Activated CD4-positive, alpha-beta T cell treated with anti-CD3 and anti-CD28 coated beads, Interleukin-2, amount 50 U/mL, for 48 hours (primary cell): Measurements from ENCODE around the gene TBL1XR1.

Source experiments
- DNase-seq, 2 experiments: peaks; one replicate each; pipeline ENCODE4 v3.0.0-alpha.2; 2020

TBL1XR1 gene

GRCh38 chr3:177197041-177197726 lies at the start of gene TBL1XR1:
Gene TBL1XR1 (minus strand): TSS chr3:177197482. CDS start chr3:177064977, 132,505 bp downstream.
- DNase-seq: peak; percentile 71 to 80

- DNase-seq: no peak
Measured at GRCh38 chr3:177245250-177245649, 48.0 kb upstream of the TBL1XR1 start.

- no peak for DNase-seq
Measured at GRCh38 chr3:177244606-177245005, 47.3 kb upstream of the TBL1XR1 start.

- no peak for DNase-seq
Measured at GRCh38 chr3:177238686-177239216, 41.5 kb upstream of the TBL1XR1 start.

GRCh38 chr3:177237206-177237605 lies 39.9 kb upstream of the TBL1XR1 start:
- no peak for DNase-seq

GRCh38 chr3:177236704-177237103 lies 39.4 kb upstream of the TBL1XR1 start:
- DNase-seq: no peak

- no peak for DNase-seq
Measured at GRCh38 chr3:177234121-177234520, 36.8 kb upstream of the TBL1XR1 start.

- DNase-seq: no peak
Measured at GRCh38 chr3:177231242-177231641, 34.0 kb upstream of the TBL1XR1 start.

GRCh38 chr3:177230641-177231040 lies 33.4 kb upstream of the TBL1XR1 start:
- DNase-seq: no peak

GRCh38 chr3:177229791-177230190 lies 32.5 kb upstream of the TBL1XR1 start:
- DNase-seq: no peak

- no peak for DNase-seq
Measured at GRCh38 chr3:177228601-177229190, 31.4 kb upstream of the TBL1XR1 start.

GRCh38 chr3:177224414-177224813 lies 27.1 kb upstream of the TBL1XR1 start:
- DNase-seq: no peak

- DNase-seq: no peak
Measured at GRCh38 chr3:177221744-177222143, 24.5 kb upstream of the TBL1XR1 start.

- no peak for DNase-seq
Measured at GRCh38 chr3:177220136-177220974, 23.1 kb upstream of the TBL1XR1 start.

GRCh38 chr3:177213801-177214535 lies 16.7 kb upstream of the TBL1XR1 start:
- no peak for DNase-seq

GRCh38 chr3:177212756-177213155 lies 15.5 kb upstream of the TBL1XR1 start:
- no peak for DNase-seq

- no peak for DNase-seq
Measured at GRCh38 chr3:177212278-177212610, 15.0 kb upstream of the TBL1XR1 start.

GRCh38 chr3:177211503-177212277 lies 14.4 kb upstream of the TBL1XR1 start:
- no peak for DNase-seq

- DNase-seq: no peak
Measured at GRCh38 chr3:177210744-177211502, 13.6 kb upstream of the TBL1XR1 start.

GRCh38 chr3:177209509-177209908 lies 12.2 kb upstream of the TBL1XR1 start:
- DNase-seq: no peak

GRCh38 chr3:177208781-177209180 lies 11.5 kb upstream of the TBL1XR1 start:
- DNase-seq: no peak
